Neural progenitor cell (in vitro differentiated cells): ENCODE data around the gene LRFN4. TPM values are rescaled to one million over a fixed set of nuclear protein-coding genes. Genes with fewer than 3 reads are reported as not detected.
A peak's percentile ranks its signal among the peaks of the same experiment; 100 is the strongest.

ENCODE experiments used
- DNase-seq: peaks from one replicate; pipeline ENCODE4 v3.0.0-alpha.2; 2016; ENCODE audit warnings: low spot score
- H2AFZ ChIP-seq: fragments of 200-600 bp; sonication (generic); replicated peaks from 2 replicates; pipeline ENCODE4 v1.6.1; 2016; ENCODE audit warnings: antibody characterized with exemption
- H3F3A ChIP-seq: fragments of 200-600 bp; sonication (generic); 2 replicates; pipeline ENCODE4 v1.6.1; 2016; ENCODE audit warnings: antibody characterized with exemption, low read depth
- H3K27ac ChIP-seq: fragments of 200-600 bp; sonication (generic); 2 replicates; pipeline ENCODE4 v1.5.1; 2016; ENCODE audit warnings: mild to moderate bottlenecking
- H3K27me3 ChIP-seq: fragments of 200-600 bp; sonication (generic); 2 replicates; pipeline ENCODE4 v1.6.1; 2016; ENCODE audit warnings: mild to moderate bottlenecking, moderate library complexity
- H3K36me3 ChIP-seq: fragments of 200-600 bp; sonication (generic); 2 replicates; pipeline ENCODE4 v1.5.1; 2016
- H3K4me1 ChIP-seq: fragments of 200-600 bp; sonication (generic); 2 replicates; pipeline ENCODE4 v1.6.1; 2016; ENCODE audit warnings: mixed run types
- H3K4me2 ChIP-seq: fragments of 200-600 bp; sonication (generic); 2 replicates; pipeline ENCODE4 v1.6.1; 2016
- H3K4me3 ChIP-seq: fragments of 200-600 bp; sonication (generic); 2 replicates; pipeline ENCODE4 v1.5.1; 2016
- H3K79me2 ChIP-seq: fragments of 200-600 bp; sonication (generic); 2 replicates; pipeline ENCODE4 v1.6.1; 2016; ENCODE audit warnings: low read depth
- H3K9ac ChIP-seq: fragments of 200-600 bp; sonication (generic); 2 replicates; pipeline ENCODE4 v1.6.1; 2016
- H3K9me3 ChIP-seq: fragments of 200-600 bp; sonication (generic); 2 replicates; pipeline ENCODE4 v1.5.1; 2016; ENCODE audit warnings: low read depth
- H4K20me1 ChIP-seq: fragments of 200-600 bp; sonication (generic); 2 replicates; pipeline ENCODE4 v1.6.1; 2016; ENCODE audit warnings: low read depth
- H3K27ac Mint-ChIP-seq: 3 replicates; pipeline ENCODE4 v1.8.0; 2021; ENCODE audit warnings: mixed read lengths
- H3K27me3 Mint-ChIP-seq: 2 replicates; pipeline ENCODE4 v1.8.0; 2022; ENCODE audit warnings: low read depth, mild to moderate bottlenecking, inconsistent platforms, moderate library complexity, mixed read lengths; ENCODE audit not compliant: insufficient read depth
- H3K36me3 Mint-ChIP-seq: 3 replicates; pipeline ENCODE4 v1.8.0; 2021; ENCODE audit warnings: mixed read lengths
- H3K4me1 Mint-ChIP-seq: 3 replicates; pipeline ENCODE4 v1.8.0; 2021; ENCODE audit warnings: mixed read lengths
- H3K4me3 Mint-ChIP-seq: 3 replicates; pipeline ENCODE4 v1.8.0; 2021; ENCODE audit warnings: mild to moderate bottlenecking, moderate library complexity, mixed read lengths
- H3K9me3 Mint-ChIP-seq: 3 replicates; pipeline ENCODE4 v1.8.0; 2020; ENCODE audit warnings: mixed read lengths
- CTCF ChIP-seq: fragments of 200-600 bp; sonication (generic); IDR thresholded peaks from 2 replicates; pipeline ENCODE4 v1.5.1; 2017; ENCODE audit warnings: antibody characterized with exemption, mild to moderate bottlenecking
- EZH2 ChIP-seq: fragments of 200-600 bp; sonication (generic); IDR thresholded peaks from 2 replicates; pipeline ENCODE4 v1.6.1; 2017; ENCODE audit warnings: antibody characterized with exemption, mild to moderate bottlenecking, moderate library complexity
- EZH2phosphoT487 ChIP-seq: fragments of 200-600 bp; sonication (generic); IDR thresholded peaks from 2 replicates; pipeline ENCODE4 v1.6.1; 2017; ENCODE audit warnings: antibody characterized with exemption
- total RNA-seq: library from RNA; depleted of rRNA; stranded (reverse); fragments of >200 nt; gene quantifications from 2 replicates; pipeline ENCODE4 v1.2.3, GENCODE V29; 2015; ENCODE audit warnings: low replicate concordance

LRFN4 gene
- total RNA-seq, 1 donor from 2014 or later: 6.7 TPM

DNA sequence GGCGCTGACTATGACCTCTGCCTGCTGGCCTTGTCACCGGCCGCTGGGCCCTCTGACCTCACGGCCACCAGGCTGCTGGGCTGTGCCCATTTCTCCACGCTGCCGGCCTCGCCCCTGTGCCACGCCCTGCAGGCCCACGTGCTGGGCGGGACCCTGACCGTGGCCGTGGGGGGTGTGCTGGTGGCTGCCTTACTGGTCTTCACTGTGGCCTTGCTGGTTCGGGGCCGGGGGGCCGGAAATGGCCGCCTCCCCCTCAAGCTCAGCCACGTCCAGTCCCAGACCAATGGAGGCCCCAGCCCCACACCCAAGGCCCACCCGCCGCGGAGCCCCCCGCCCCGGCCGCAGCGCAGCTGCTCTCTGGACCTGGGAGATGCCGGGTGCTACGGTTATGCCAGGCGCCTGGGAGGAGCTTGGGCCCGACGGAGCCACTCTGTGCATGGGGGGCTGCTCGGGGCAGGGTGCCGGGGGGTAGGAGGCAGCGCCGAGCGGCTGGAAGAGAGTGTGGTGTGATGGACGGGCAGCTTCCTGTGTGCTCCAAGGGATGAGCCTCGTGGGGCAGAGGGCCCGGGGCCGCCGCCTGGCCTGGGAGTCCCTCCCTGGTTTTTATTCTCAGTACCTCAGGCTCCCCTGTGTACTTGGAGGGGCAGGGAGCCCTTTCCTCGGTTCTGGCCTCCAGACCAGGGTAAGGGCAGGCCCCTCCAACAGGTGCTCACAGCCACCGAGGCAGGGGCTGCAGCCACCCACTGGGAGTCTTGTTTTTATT is 3.0 kb downstream of the LRFN4 start:
- H3K9me3 ChIP-seq: no peaks in the 10 kb centered on the region
- no peaks in the 10 kb centered on the region for H3K9me3 Mint-ChIP-seq
- H3K27me3 ChIP-seq: no peaks in the 10 kb centered on the region
- peaks cover 12% of the 10 kb centered on the region for H3K27me3 Mint-ChIP-seq
- no peak overlapping the region for H3K9ac ChIP-seq
- no peak for DNase-seq
- peaks cover 11% of the 10 kb centered on the region for H3K4me1 Mint-ChIP-seq
- H3K27ac ChIP-seq: peak overlapping the region; percentile 13
- H3K4me1 ChIP-seq: peaks cover 10% of the 10 kb centered on the region
- H3K36me3 Mint-ChIP-seq: no peaks in the 10 kb centered on the region
- no peak overlapping the region for H3K27ac Mint-ChIP-seq
- no peak overlapping the region for H2AFZ ChIP-seq
- TF ChIP-seq EZH2 (no peak), CTCF (no peak), EZH2phosphoT487 (no peak)
- H4K20me1 ChIP-seq: peaks cover 5% of the 10 kb centered on the region
- no peaks in the 10 kb centered on the region for H3K36me3 ChIP-seq
- H3K79me2 ChIP-seq: no peaks in the 10 kb centered on the region
- H3F3A ChIP-seq: peaks cover 14% of the 10 kb centered on the region
- no peak overlapping the region for H3K4me3 Mint-ChIP-seq
- H3K4me2 ChIP-seq: no peak overlapping the region
- no peak overlapping the region for H3K4me3 ChIP-seq

DNA sequence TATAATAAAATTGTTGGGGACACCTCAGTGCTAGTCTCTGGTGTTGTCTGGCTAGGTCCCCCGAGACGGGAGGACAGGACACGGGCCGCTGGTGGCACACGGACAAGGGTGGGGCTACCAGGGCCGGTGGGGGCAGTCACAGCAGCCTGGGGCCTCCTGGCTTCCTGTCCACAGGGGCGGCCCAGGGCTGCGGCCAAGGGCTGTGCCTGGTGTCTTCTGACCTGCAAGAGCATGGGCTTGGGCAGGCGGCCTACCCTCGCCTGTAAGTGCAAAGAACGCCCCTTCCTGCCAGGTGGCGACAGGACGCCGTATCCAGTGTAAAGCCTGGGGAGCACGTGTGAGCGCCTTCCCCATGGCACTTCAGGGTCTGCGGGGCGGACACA is 3.6 kb downstream of the LRFN4 start:
- Histone ChIP-seq H3K36me3 (no peaks in the 10 kb centered on the region), H3K4me1 (peaks cover 7% of the 10 kb centered on the region), H3F3A (peaks cover 9% of the 10 kb centered on the region), H3K27me3 (no peaks in the 10 kb centered on the region), H3K27ac (peak overlapping the region; percentile 13), H3K4me3 (no peak overlapping the region), H3K9me3 (no peaks in the 10 kb centered on the region), H3K4me2 (no peak overlapping the region), H2AFZ (no peak overlapping the region), H3K9ac (no peak overlapping the region), H3K79me2 (no peaks in the 10 kb centered on the region), H4K20me1 (peaks cover 5% of the 10 kb centered on the region)
- TF ChIP-seq EZH2phosphoT487 (no peak), CTCF (peak; percentile 13)
- H3K27ac Mint-ChIP-seq: no peak overlapping the region
- H3K4me1 Mint-ChIP-seq: peaks cover 6% of the 10 kb centered on the region
- DNase-seq: no peak
- no peaks in the 10 kb centered on the region for H3K9me3 Mint-ChIP-seq
- no peak overlapping the region for H3K4me3 Mint-ChIP-seq
- H3K27me3 Mint-ChIP-seq: peaks cover 6% of the 10 kb centered on the region
- no peaks in the 10 kb centered on the region for H3K36me3 Mint-ChIP-seq

GRCh38 chr11:66861038-66861773 is 4.3 kb downstream of the LRFN4 start:
- Mint-ChIP-seq H3K27me3 (peaks cover 9% of the 10 kb centered on the region), H3K27ac (no peak overlapping the region), H3K4me1 (peaks cover 2% of the 10 kb centered on the region), H3K4me3 (no peak overlapping the region), H3K36me3 (no peaks in the 10 kb centered on the region), H3K9me3 (no peaks in the 10 kb centered on the region)
- Histone ChIP-seq H2AFZ (no peak overlapping the region), H3K4me1 (peaks cover 3% of the 10 kb centered on the region), H3K9ac (no peak overlapping the region), H3K36me3 (no peaks in the 10 kb centered on the region), H3K79me2 (no peaks in the 10 kb centered on the region), H3F3A (peaks cover 3% of the 10 kb centered on the region), H3K27ac (no peak overlapping the region), H4K20me1 (peaks cover 5% of the 10 kb centered on the region), H3K27me3 (no peaks in the 10 kb centered on the region), H3K4me3 (no peak overlapping the region), H3K4me2 (no peak overlapping the region), H3K9me3 (no peaks in the 10 kb centered on the region)
- TF ChIP-seq CTCF (no peak), EZH2phosphoT487 (no peak), EZH2 (no peak)
- no peak for DNase-seq
